ENCODE data around the gene TMEM273.
A peak's percentile ranks its signal among the peaks of the same experiment; 100 is the strongest.

The TMEM273 gene

DNA sequence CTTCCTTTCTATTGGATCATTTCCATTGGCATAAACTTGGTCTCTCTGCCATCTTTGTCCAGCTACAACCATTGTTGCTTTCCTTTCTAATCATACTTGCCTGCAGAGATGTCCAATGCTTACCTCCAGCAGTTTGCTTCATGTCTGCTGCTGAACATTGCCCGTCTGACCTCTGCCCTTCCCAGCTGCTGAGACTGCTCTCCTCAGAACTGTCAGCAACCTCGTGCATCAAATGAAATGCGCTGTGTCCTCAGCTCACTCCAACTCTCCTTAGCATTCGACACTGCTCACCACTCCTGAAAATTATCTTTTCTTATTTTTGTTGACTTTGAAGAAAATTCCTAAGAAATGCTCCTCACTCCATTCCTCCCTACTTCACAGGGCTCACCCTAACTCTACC, 59.3 kb downstream of the TMEM273 start:
- TF ChIP-seq, protein P1, sequence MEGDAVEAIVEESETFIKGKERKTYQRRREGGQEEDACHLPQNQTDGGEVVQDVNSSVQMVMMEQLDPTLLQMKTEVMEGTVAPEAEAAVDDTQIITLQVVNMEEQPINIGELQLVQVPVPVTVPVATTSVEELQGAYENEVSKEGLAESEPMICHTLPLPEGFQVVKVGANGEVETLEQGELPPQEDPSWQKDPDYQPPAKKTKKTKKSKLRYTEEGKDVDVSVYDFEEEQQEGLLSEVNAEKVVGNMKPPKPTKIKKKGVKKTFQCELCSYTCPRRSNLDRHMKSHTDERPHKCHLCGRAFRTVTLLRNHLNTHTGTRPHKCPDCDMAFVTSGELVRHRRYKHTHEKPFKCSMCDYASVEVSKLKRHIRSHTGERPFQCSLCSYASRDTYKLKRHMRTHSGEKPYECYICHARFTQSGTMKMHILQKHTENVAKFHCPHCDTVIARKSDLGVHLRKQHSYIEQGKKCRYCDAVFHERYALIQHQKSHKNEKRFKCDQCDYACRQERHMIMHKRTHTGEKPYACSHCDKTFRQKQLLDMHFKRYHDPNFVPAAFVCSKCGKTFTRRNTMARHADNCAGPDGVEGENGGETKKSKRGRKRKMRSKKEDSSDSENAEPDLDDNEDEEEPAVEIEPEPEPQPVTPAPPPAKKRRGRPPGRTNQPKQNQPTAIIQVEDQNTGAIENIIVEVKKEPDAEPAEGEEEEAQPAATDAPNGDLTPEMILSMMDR (conservative IDR thresholded peaks at IDR 0.05; ENCODE audit: low read depth, low read length): no peak
- no peak overlapping the region for H3K4me3 ChIP-seq (ENCODE audit: low read depth, low read length)
- DNase-seq (ENCODE audit: low read depth): no peak

DNA sequence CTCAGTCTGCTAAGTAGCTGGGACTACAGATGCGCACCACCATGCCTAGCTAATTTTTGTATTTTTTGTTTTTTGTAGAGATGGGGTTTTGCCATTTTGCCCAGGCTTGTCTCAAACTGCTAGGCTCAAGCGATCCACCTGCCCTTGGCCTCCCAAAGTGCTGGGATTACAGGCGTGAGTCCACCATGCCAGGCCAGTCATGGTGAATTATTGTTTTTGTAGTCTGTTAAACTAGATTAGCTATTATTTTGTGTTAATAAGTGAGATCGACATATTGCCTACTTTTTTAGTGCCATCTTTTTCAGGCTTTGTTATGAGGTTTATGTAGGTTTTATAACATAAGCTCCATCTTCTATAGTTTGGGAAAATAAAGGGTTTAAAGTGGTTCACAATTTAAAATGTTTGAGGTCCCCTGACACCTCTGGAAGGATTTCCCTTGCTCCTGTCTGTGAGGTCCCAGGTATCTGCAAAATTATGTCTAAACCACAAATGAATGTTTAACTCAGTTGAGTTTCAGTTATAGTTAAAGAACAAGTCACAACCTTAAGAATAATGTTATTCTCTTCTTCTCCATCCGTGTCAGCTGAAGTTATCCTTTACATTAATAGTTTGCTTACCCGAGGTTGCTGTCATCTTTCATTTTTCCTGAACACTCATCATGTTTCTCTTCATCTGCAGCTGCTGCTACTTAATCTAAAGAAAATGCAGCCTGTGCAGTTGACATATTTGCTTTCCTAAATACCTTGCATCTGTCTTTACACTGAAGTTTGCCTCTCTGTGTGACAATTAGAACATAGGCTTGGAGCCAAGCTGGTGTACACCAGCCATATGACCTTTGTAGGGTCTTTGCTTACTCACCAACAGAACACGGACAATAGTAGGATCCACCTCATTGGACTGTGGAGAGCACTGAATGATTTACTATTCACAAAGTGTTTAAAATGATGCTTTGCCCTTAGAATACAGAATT, 63.9 kb downstream of the TMEM273 start:
- TF ChIP-seq, protein P1 (conservative IDR thresholded peaks at IDR 0.05; ENCODE audit: low read depth, low read length): no peak
- no peak for DNase-seq (ENCODE audit: low read depth)
- H3K4me3 ChIP-seq (ENCODE audit: low read depth, low read length): no peak overlapping the region

DNA sequence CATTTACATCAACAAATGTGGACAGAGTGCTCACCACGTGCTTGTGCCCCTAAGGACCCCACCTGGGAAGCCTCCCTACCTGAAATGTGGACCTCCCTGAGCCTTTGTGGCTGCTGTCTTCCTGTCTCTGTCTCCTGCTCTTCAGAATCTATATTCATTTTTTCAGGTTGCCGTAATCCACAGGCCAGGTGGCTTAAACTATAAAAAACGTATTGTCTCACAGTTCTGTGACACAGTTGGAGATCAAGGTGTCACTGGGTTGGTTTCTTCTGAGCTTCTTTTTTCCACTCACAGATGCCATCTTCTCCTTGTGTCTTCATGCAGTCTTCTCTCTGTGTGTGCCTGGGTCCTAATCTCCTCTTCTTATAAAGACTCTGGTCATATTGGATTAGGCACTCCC, 67.3 kb downstream of the TMEM273 start:
- TF ChIP-seq, protein P1 (conservative IDR thresholded peaks at IDR 0.05; ENCODE audit: low read depth, low read length): no peak
- no peak for DNase-seq (ENCODE audit: low read depth)
- H3K4me3 ChIP-seq (ENCODE audit: low read depth, low read length): no peak overlapping the region

DNA sequence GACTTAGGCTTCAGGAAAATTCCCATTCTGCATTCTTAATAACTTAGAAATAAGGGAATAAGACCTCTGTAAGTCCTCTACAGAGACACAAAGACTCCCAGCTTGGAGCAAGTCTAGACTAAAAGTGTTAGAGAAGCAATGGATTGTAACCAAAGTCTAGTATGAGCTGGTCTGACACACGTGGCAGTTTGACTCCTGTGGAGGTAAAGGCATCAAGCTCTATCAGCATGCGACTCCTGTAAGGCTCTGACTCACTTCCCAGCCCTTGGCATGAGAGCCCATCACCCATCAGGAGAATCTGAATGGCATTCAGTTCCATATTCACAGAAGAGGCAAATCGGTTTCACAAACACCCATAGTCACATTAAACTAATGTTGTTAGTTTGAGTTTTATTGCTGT, 68.4 kb downstream of the TMEM273 start:
- peak; percentile 20 for DNase-seq (ENCODE audit: low read depth)
- TF ChIP-seq, protein P1 (conservative IDR thresholded peaks at IDR 0.05; ENCODE audit: low read depth, low read length): no peak
- H3K4me3 ChIP-seq (ENCODE audit: low read depth, low read length): no peak overlapping the region

DNA sequence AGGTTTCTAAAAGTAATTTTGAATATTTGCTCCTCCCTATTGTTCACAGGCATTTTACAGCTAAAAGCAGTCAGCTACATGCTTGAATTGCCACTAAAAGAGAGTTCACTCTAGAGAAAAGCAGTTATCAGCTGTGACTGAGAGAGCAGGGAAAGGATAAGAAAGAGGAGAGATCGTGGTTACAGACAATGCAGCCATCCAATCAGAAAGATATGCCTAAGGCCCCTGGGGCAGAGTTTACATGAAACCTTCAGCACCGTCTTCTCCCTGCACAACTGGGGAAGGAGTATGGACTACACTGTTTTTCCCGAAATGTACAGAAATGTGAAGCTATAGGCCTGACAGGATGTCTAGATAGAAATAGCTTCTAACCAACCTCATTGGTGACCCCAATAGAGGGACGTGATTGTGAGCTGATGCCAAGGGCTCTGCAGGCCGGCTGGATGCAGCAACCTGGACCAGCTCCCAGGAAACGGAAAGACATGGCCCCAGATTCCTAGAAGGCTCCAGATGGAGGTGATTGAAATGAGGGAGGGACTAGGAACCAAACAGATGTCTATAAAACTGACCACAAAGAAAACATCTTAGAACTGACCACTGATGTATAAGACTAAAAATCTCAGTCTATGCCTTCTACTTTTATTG, 69.6 kb downstream of the TMEM273 start:
- TF ChIP-seq, protein P1 (conservative IDR thresholded peaks at IDR 0.05; ENCODE audit: low read depth, low read length): no peak

DNA sequence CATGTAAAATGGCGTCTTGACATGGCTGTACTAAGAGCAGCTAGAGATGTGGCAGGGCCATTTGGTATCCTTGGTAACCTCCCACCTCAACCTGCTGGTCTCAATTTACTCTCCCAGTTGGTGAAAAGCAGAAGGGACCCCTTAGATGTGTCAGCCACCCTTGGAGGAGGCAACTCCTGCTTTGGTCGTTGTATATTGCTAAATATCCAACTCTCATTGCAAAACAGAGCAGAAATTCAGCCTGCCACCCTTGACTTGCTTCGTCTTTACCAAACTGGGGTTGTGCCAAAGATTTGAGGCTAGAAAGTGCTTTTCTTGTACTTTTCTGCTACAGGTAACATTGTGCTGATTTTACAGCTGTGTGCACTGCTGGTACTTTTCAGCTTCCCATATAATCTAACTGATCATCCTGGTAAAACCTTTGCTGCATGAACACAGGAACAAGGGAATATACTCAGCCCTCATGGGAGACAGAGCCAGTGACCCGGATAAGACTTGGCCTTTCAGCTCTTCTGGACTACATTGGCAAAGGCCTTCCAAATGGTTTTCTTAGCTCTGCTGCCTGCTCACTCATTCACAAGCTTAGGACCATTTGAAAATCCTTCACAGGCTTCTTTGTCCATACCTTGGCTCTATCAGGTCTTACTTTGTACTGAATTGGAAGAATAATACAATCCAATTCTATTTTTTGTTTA, 70.7 kb downstream of the TMEM273 start:
- TF ChIP-seq, protein P1 (conservative IDR thresholded peaks at IDR 0.05; ENCODE audit: low read depth, low read length): no peak
- no peak overlapping the region for H3K4me3 ChIP-seq (ENCODE audit: low read depth, low read length)
- no peak for DNase-seq (ENCODE audit: low read depth)

More for the DNA sequence above, 69.6 kb downstream of the TMEM273 start:
- no peak overlapping the region for H3K4me3 ChIP-seq (ENCODE audit: low read depth, low read length)
- DNase-seq (ENCODE audit: low read depth): no peak

Data from choroid plexus epithelial cell (primary cell).